Adipocyte (in vitro differentiated cells): ENCODE data around the gene EME2.
"Not testable (repeated sequence)": the region's sequence is repeated elsewhere in the genome, so short reads cannot be mapped to it uniquely, and the experiment has no call there.

ENCODE experiments used
- DNase-seq: peaks from one replicate; pipeline ENCODE4 v3.0.0-alpha.2; 2015; ENCODE audit warnings: low read depth
- H3K27me3 ChIP-seq: replicated peaks from 2 replicates; pipeline ENCODE4 v1.7.0; 2013; ENCODE audit warnings: mild to moderate bottlenecking, low read length, moderate library complexity; ENCODE audit not compliant: control insufficient read depth, insufficient read depth
- H3K36me3 ChIP-seq: 2 replicates; pipeline ENCODE4 v1.7.0; 2013; ENCODE audit warnings: low read length, mild to moderate bottlenecking, moderate library complexity; ENCODE audit not compliant: control insufficient read depth, insufficient read depth, severe bottlenecking
- H3K4me1 ChIP-seq: 2 replicates; pipeline ENCODE4 v1.7.0; 2013; ENCODE audit warnings: mild to moderate bottlenecking, low read length, moderate library complexity; ENCODE audit not compliant: control insufficient read depth, insufficient read depth
- H3K4me3 ChIP-seq: 2 replicates; pipeline ENCODE4 v1.7.0; 2013; ENCODE audit warnings: mild to moderate bottlenecking, low read length, moderate library complexity
- H3K9ac ChIP-seq: 2 replicates; pipeline ENCODE4 v1.7.0; 2013; ENCODE audit warnings: mild to moderate bottlenecking, low read length, moderate library complexity
- H3K9me3 ChIP-seq: 2 replicates; pipeline ENCODE4 v1.7.0; 2013; ENCODE audit warnings: mild to moderate bottlenecking, low read length, moderate library complexity; ENCODE audit not compliant: control insufficient read depth

The EME2 gene

DNA sequence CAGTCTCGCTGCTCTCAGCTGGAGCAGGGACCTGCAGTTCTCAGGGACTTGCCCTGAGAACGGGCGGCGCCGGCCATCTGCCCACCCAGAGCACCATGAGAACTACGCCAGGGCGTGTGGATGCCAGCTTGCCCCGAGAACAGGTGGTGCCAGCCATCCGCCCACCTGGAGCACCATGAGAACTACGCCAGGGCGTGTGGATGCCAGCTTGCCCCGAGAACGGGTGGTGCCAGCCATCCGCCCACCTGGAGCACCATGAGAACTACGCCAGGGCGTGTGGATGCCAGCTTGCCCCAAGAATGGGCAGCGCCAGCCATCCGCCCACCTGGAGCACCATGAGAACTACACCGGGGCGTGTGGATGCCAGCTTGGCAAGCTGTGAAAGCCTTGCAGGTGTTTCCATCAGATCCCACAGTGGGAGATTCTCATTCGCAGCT, 40.0 kb upstream of the EME2 start:
- not testable (repeated sequence) for H3K4me1 ChIP-seq, H3K9ac ChIP-seq, H3K4me3 ChIP-seq, H3K27me3 ChIP-seq, H3K9me3 ChIP-seq, DNase-seq
- H3K36me3 ChIP-seq, result peaks cover 52% of the 10 kb centered on the region

- Histone ChIP-seq H3K9me3 (no peaks in the 10 kb centered on the region), H3K4me3 (no peak overlapping the region), H3K4me1 (no peaks in the 10 kb centered on the region), H3K27me3 (no peaks in the 10 kb centered on the region), H3K9ac (no peak overlapping the region), H3K36me3 (peaks cover 40% of the 10 kb centered on the region)
- no peak for DNase-seq
Measured at GRCh38 chr16:1734123-1734522, 38.5 kb upstream of the EME2 start.

DNA sequence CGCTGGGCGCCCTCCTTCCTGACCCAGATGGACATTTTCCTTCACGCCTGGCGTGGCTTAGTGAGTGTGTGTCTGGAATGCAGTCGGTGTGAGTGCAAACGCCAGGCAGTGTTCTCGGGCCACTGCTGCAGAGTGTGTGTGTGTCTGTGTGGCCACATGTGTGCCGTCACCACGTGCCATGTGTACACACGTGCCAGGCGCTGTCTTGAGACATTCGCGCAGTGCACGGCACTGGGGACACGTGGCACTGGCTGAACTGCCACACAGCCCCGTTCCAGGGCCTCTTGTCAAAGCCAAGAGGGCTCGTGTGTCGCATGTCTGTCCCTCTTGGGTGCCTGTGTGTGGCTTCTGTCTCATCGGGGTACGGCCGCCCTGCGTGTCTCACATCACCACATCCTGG, 37.8 kb upstream of the EME2 start:
- DNase-seq, result no peak
- Histone ChIP-seq H3K9me3 (no peaks in the 10 kb centered on the region), H3K9ac (no peak overlapping the region), H3K4me1 (no peaks in the 10 kb centered on the region), H3K4me3 (no peak overlapping the region), H3K27me3 (no peaks in the 10 kb centered on the region), H3K36me3 (peaks cover 34% of the 10 kb centered on the region)

DNA sequence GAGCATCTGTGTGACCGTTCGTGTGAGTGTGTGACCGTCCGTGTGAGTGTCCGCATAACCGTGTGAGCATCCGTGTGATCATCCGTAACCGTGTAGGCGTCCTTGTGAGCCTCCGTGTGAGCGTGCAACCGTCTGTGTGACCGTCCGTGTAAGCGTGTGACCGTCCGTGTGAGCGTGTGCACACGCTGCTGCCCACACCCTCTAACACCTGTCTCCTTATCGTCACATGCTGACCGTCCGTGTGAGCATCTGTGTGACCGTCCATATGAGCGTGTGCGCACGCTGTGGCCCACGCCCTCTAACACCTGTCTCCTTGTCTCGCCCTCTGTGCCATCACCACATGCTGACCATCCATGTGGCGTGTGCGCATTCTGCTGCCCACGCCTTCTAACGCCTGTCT, 32.4 kb upstream of the EME2 start:
- H3K36me3 ChIP-seq, result peaks cover 27% of the 10 kb centered on the region
- H3K4me1 ChIP-seq, result no peaks in the 10 kb centered on the region
- no peak overlapping the region for H3K4me3 ChIP-seq
- DNase-seq, result no peak
- no peaks in the 10 kb centered on the region for H3K9me3 ChIP-seq
- no peaks in the 10 kb centered on the region for H3K27me3 ChIP-seq
- no peak overlapping the region for H3K9ac ChIP-seq

DNA sequence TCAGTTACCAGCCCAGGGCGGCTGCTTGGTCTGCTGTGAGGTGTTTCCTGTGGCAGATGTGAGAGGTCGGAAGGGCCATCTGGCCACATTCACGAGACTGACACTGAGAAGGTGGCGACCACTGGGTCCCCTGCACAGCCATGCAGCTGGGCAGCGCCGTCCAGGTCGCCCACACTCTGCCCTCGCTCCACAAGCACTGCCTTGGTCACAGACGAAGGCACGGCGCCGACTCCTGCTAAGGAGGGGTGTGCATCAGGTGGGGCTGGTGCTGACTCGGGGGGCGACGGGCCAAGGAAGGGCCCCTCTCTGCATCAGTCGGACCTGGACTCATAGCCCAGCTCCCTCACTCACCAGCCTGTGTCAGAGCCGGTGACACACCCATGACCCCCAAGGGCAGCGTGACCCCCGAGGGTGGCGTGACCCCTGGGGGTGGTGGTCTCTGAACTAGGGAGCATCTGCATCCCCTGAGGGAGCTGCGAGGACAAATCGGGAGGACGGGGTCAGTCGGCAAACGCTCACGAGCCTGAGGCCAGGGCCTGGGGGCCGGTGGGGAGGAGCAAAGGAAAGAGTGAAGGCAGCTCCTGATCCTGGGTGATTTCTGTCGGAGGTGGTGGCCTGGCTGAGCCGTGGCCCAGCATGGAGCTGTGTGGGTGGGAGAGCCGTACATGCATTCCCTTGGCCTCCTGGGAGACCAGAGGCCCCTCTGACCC, 31.7 kb upstream of the EME2 start:
- peaks cover 31% of the 10 kb centered on the region for H3K36me3 ChIP-seq
- H3K9me3 ChIP-seq, result no peaks in the 10 kb centered on the region
- H3K4me1 ChIP-seq, result no peaks in the 10 kb centered on the region
- H3K9ac ChIP-seq, result no peak overlapping the region
- no peak for DNase-seq
- H3K27me3 ChIP-seq, result no peaks in the 10 kb centered on the region
- no peak overlapping the region for H3K4me3 ChIP-seq

GRCh38 chr16:1741553-1742165, 31.0 kb upstream of the EME2 start:
- H3K36me3 ChIP-seq, result peaks cover 34% of the 10 kb centered on the region
- no peak overlapping the region for H3K4me3 ChIP-seq
- H3K9ac ChIP-seq, result no peak overlapping the region
- H3K9me3 ChIP-seq, result no peaks in the 10 kb centered on the region
- no peaks in the 10 kb centered on the region for H3K27me3 ChIP-seq
- no peak for DNase-seq
- H3K4me1 ChIP-seq, result no peaks in the 10 kb centered on the region

DNA sequence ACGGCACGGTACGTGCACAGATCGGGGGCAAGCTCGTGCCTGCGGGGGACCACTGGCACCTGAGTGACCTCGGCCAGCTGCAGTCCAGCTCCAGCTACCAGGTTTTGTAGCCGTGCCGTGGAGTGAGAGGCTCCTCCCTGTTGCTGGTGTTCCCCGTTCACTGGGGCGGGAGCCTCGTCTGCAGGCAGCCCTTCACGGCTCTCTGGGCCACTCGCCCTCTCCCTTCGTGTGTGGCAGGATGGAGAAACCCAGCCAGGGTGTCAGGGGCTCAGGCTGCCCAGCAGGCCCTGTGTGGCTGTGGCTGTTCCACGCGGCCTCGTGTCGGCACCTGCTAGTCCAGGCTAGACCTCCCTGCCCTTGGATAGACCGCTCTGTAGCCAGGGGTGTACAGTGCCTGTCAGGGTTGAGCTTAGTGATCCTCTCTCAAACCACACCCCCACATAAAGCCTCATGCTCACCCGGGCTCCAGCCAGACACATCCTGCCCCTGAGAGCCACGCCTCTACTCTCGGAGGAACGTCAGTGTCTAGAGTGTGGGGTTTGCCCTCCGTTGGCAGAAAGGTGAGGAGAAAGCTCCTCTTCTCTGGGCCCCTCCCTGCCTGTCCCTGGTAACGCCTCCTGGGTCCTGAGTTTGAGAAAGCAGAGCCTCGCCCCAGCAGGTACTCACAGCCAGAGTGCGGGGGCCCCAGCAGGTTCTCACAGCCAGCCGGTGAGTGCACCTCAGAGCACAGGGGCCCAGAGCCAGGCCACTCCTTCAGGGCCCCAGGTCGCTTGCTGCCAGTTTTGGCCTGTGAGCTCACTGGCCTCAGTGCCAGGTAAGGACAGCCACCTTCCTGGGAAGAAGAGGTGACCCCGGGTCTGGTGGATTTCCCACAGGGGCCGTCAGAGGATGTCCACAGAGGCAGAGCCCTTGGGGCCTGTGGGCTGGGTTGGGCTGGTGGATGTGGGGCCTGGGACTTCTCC, 29.0 kb upstream of the EME2 start:
- Histone ChIP-seq H3K36me3 (peaks cover 53% of the 10 kb centered on the region), H3K4me3 (no peak overlapping the region), H3K4me1 (no peaks in the 10 kb centered on the region), H3K27me3 (no peaks in the 10 kb centered on the region), H3K9me3 (no peaks in the 10 kb centered on the region), H3K9ac (no peak overlapping the region)
- DNase-seq, result no peak

DNA sequence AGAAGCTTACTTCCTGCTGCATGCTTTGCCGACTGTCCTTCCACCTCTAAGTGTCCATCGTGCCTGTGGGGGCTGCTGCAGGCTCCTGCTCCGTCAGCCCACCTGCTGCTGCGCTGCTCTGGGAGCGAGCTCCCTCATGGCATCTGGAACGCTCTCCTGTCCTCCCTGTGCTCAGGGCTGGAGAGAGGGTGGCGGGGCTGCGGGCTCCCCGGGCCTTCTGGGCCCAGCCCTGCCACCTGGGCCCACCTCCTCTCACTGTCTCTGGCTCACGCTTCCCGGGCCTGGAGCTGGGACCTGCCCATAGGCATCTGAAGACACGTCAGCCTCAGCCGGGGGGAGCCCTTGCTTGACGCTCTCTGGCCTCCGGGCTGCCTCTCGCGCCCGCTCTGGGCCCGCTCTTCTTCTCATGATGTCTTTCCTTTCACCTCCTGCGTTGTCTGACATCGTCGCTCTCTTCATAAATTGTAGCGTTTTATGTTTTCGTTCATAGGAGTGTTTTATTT, 28.2 kb upstream of the EME2 start:
- no peak overlapping the region for H3K4me3 ChIP-seq
- DNase-seq, result no peak
- H3K27me3 ChIP-seq, result no peaks in the 10 kb centered on the region
- H3K4me1 ChIP-seq, result no peaks in the 10 kb centered on the region
- H3K36me3 ChIP-seq, result peaks cover 60% of the 10 kb centered on the region
- H3K9me3 ChIP-seq, result no peaks in the 10 kb centered on the region
- no peak overlapping the region for H3K9ac ChIP-seq

DNA sequence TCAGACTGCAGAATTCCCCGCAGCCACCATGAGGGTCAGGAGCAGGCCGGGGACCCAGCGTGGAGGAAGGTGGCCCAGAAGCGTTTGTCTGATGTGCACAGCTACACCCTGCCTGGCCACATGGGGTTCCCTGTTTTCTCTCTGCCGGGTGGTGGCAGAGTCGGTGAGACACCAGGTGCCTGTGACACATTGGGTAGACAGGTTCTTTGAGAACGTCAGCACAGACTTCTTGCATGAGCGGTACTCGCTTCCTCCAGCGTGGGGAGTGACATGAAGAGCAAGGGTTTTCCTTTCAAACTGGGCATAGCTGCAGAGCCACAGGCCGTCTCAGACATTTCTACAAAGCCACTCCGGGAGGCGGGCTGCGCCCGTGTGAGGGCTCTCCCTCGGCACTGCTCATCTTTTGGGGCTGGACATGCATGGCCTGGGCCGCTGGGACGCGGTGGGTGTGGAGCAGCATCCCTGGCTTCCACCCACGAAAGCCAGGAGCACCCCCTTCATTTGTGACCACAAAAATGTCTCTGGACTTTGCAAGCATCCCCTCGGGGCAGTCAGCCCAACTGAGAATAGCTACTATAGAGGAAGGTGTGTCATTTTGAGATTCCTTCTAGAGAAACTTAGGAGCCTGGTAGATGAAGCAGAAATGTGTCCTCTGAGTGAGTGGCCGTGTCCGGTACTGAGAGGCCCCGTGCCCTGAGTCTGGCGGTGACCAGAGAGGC, 27.3 kb upstream of the EME2 start:
- Histone ChIP-seq H3K27me3 (no peaks in the 10 kb centered on the region), H3K36me3 (peaks cover 61% of the 10 kb centered on the region), H3K9me3 (no peaks in the 10 kb centered on the region), H3K4me3 (no peak overlapping the region), H3K9ac (no peak overlapping the region), H3K4me1 (peaks cover 4% of the 10 kb centered on the region)
- peak; percentile 92 for DNase-seq

DNA sequence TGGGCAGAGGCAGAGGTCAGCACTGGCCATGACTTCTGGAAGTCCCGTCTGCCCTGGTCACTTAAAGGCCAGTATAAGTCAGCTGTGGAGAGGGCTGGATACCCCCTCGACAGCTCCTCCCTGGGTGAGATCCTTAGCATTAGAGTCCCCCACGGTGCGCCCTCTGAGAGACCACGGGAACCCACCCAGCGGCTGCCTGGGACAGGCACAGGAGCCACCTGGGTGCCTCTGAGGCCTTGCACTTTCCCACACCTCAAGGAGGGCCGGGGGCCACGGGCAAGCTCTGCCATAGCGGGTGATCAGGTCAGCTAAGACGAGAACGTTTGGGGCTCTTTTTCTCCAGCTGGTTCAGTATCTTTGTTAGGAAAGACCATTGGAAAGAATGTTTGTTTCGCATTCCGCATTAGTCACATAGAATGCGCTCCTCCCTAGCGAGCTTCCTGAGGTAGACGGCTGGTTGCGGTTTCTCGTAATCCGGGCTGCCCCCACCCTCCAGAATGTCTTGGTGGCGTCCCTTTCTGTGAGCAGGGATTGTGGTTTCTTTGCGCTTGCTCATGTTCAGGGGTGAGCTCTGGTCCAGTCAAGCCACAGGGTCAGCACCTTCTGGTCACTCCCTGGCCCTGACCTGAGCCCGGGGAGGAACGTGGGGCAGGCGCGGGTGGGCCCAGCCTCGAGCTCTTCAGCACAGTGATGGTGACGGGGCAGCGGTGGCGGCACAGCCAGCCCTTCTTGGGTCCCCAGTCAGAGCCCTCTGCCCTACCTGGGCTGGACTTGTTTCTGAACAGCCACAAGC, 26.5 kb upstream of the EME2 start:
- no peaks in the 10 kb centered on the region for H3K27me3 ChIP-seq
- no peak overlapping the region for H3K9ac ChIP-seq
- H3K36me3 ChIP-seq, result peaks cover 58% of the 10 kb centered on the region
- DNase-seq, result peak; percentile 90
- no peaks in the 10 kb centered on the region for H3K9me3 ChIP-seq
- no peak overlapping the region for H3K4me3 ChIP-seq
- peaks cover 4% of the 10 kb centered on the region for H3K4me1 ChIP-seq
